ENCODE measurements around the gene RGL1.

DNA sequence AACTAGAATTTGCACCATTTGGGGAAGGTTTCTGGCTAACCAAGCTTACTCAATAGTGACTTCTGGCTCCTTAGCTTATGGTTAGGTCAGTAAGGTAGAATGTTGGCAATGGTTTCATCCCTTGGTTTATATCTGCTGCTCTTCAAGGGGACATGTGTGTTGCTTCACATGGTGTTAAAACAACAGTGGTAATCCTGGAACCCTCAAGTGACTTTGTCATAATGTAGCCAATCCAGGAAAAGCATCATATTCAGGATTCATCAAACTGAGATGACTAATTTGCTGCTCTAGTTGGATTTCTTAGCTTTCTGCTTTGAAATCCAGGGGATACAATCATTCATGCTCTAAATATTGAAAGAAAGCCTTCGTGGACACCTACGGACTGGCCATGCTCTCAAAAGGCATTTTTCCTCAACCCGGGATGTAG is 108.7 kb downstream of the RGL1 start:
- TF ChIP-seq, protein P1, sequence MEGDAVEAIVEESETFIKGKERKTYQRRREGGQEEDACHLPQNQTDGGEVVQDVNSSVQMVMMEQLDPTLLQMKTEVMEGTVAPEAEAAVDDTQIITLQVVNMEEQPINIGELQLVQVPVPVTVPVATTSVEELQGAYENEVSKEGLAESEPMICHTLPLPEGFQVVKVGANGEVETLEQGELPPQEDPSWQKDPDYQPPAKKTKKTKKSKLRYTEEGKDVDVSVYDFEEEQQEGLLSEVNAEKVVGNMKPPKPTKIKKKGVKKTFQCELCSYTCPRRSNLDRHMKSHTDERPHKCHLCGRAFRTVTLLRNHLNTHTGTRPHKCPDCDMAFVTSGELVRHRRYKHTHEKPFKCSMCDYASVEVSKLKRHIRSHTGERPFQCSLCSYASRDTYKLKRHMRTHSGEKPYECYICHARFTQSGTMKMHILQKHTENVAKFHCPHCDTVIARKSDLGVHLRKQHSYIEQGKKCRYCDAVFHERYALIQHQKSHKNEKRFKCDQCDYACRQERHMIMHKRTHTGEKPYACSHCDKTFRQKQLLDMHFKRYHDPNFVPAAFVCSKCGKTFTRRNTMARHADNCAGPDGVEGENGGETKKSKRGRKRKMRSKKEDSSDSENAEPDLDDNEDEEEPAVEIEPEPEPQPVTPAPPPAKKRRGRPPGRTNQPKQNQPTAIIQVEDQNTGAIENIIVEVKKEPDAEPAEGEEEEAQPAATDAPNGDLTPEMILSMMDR (IDR thresholded peaks at IDR 0.05) = no peak
- TF ChIP-seq TCF7L2 (IDR thresholded peaks at IDR 0.05; ENCODE audit: low read depth, low read length) (no peak), POLR2AphosphoS5 (IDR thresholded peaks at IDR 0.05; ENCODE audit: low read depth, low read length) (no peak)
- TF ChIP-seq, protein P2, sequence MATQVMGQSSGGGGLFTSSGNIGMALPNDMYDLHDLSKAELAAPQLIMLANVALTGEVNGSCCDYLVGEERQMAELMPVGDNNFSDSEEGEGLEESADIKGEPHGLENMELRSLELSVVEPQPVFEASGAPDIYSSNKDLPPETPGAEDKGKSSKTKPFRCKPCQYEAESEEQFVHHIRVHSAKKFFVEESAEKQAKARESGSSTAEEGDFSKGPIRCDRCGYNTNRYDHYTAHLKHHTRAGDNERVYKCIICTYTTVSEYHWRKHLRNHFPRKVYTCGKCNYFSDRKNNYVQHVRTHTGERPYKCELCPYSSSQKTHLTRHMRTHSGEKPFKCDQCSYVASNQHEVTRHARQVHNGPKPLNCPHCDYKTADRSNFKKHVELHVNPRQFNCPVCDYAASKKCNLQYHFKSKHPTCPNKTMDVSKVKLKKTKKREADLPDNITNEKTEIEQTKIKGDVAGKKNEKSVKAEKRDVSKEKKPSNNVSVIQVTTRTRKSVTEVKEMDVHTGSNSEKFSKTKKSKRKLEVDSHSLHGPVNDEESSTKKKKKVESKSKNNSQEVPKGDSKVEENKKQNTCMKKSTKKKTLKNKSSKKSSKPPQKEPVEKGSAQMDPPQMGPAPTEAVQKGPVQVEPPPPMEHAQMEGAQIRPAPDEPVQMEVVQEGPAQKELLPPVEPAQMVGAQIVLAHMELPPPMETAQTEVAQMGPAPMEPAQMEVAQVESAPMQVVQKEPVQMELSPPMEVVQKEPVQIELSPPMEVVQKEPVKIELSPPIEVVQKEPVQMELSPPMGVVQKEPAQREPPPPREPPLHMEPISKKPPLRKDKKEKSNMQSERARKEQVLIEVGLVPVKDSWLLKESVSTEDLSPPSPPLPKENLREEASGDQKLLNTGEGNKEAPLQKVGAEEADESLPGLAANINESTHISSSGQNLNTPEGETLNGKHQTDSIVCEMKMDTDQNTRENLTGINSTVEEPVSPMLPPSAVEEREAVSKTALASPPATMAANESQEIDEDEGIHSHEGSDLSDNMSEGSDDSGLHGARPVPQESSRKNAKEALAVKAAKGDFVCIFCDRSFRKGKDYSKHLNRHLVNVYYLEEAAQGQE (IDR thresholded peaks at IDR 0.05; ENCODE audit: insufficient read depth in 1 of 2, low read depth in 2 of 2, low read length in 1 of 2) = no peak
